B cell (primary cell): Measurements from ENCODE around the gene IDI2. TPM values are rescaled to one million over a fixed set of nuclear protein-coding genes. Genes with fewer than 3 reads are reported as not detected.

ENCODE experiments used
- ATAC-seq: fragments of 200-7000 bp; cut with Tn5 transposase; one replicate; pipeline ENCODE4 v1.10.0; 2021; ENCODE audit warnings: low read depth, mild to moderate bottlenecking, moderate number of reproducible peaks, moderate library complexity
- CTCF ChIA-PET: fragments of 350-600 bp; sonication (Branson Sonifier 250); formaldehyde crosslinking; loops from one replicate; lab custom pipeline; 2021; ENCODE audit warnings: antibody characterized with exemption, inconsistent platforms; lab: Charles Lee
- POLR2A ChIA-PET: fragments of 350-600 bp; sonication (Branson Sonifier 250); formaldehyde crosslinking; loops from one replicate; lab custom pipeline; 2021; ENCODE audit warnings: antibody characterized with exemption; lab: Charles Lee
- DNase-seq: peaks from one replicate; pipeline ENCODE4 v3.0.0; 2013
- H2AFZ ChIP-seq: 2 replicates; pipeline ENCODE4 v1.6.1; 2012; ENCODE audit warnings: mild to moderate bottlenecking, low read depth, low read length; ENCODE audit not compliant: insufficient read depth, poor library complexity, severe bottlenecking
- H3K27ac ChIP-seq, 2 donors: 1 replicate in 1 of 2; 2 replicates in 1 of 2; pipeline ENCODE4 v1.5.1; 2012 to 2013; ENCODE audit warnings: low read length in 2 of 2, mild to moderate bottlenecking in 2 of 2, moderate library complexity in 1 of 2
- H3K27me3 ChIP-seq, 4 experiments: fragments of 200-600 bp in 1 of 4; sonication (generic) in 1 of 4; replicated peaks in 1 of 4; 1 replicate in 2 of 4; 2 replicates in 2 of 4; pipeline versions ENCODE4 v1.6.1 to v1.7.0; 2013 to 2016; ENCODE audit warnings: low read length in 3 of 4, mild to moderate bottlenecking in 2 of 4, mixed read lengths in 1 of 4, moderate library complexity in 1 of 4; ENCODE audit not compliant: insufficient read depth in 4 of 4, control insufficient read depth in 3 of 4; ENCODE audit errors: control extremely low read depth in 1 of 4
- H3K36me3 ChIP-seq, 2 experiments: replicated peaks in 1 of 2; 1 replicate in 1 of 2; 2 replicates in 1 of 2; pipeline versions ENCODE4 v1.6.1 to v1.7.1; 2013; ENCODE audit warnings: low read length in 1 of 2; ENCODE audit not compliant: insufficient read depth in 2 of 2, control insufficient read depth in 1 of 2; ENCODE audit errors: control extremely low read depth in 1 of 2, extremely low read depth in 1 of 2
- H3K4me1 ChIP-seq, 2 donors: fragments of 200-600 bp in 1 of 2; sonication (generic) in 1 of 2; 1 replicate in 1 of 2; 2 replicates in 1 of 2; pipeline versions ENCODE4 v1.5.1 to v1.6.1; 2013 to 2017; ENCODE audit warnings: low read length in 2 of 2; ENCODE audit not compliant: control insufficient read depth in 2 of 2, insufficient read depth in 2 of 2
- H3K4me2 ChIP-seq: replicated peaks from 2 replicates; pipeline ENCODE3; 2012; ENCODE audit warnings: mild to moderate bottlenecking, low read depth, low read length; ENCODE audit not compliant: poor library complexity, severe bottlenecking
- H3K4me3 ChIP-seq, 5 experiments: fragments of 200-600 bp in 1 of 5; sonication (generic) in 1 of 5; 1 replicate in 3 of 5; 2 replicates in 2 of 5; pipeline versions ENCODE4 v1.5.1 to v1.7.0; 2011 to 2016; ENCODE audit warnings: low read length in 4 of 5, mild to moderate bottlenecking in 4 of 5, low read depth in 2 of 5, control low read depth in 1 of 5, moderate library complexity in 1 of 5; ENCODE audit not compliant: insufficient read depth in 1 of 5; ENCODE audit errors: control extremely low read depth in 1 of 5, extremely low read depth in 1 of 5
- H3K79me2 ChIP-seq: fragments of 200-600 bp; sonication (generic); one replicate; pipeline ENCODE4 v1.6.0; 2016; ENCODE audit warnings: low read length; ENCODE audit not compliant: control insufficient read depth, insufficient read depth
- H3K9ac ChIP-seq: fragments of 200-600 bp; sonication (generic); 2 replicates; pipeline ENCODE4 v1.6.1; 2017; ENCODE audit warnings: mild to moderate bottlenecking, low read length, moderate library complexity
- H3K9me3 ChIP-seq, 3 donors: one replicate each; pipeline versions ENCODE4 v1.6.1 to v1.7.1; 2013; ENCODE audit warnings: low read length in 2 of 3; ENCODE audit not compliant: control insufficient read depth in 2 of 3, insufficient read depth in 1 of 3; ENCODE audit errors: control extremely low read depth in 1 of 3
- H4K20me1 ChIP-seq: 2 replicates; pipeline ENCODE4 v1.6.0; 2012; ENCODE audit warnings: mild to moderate bottlenecking, low read length; ENCODE audit not compliant: insufficient read depth, control insufficient read depth, poor library complexity, severe bottlenecking
- H3K27ac Mint-ChIP-seq: one replicate; pipeline ENCODE4 v1.8.0; 2021; ENCODE audit warnings: mixed read lengths
- H3K27me3 Mint-ChIP-seq: one replicate; pipeline ENCODE4 v1.8.0; 2021; ENCODE audit warnings: mixed read lengths
- H3K4me1 Mint-ChIP-seq: one replicate; pipeline ENCODE4 v1.8.0; 2021; ENCODE audit warnings: mixed read lengths
- H3K4me3 Mint-ChIP-seq: one replicate; pipeline ENCODE4 v1.8.0; 2021; ENCODE audit warnings: mixed read lengths
- H3K9me3 Mint-ChIP-seq: one replicate; pipeline ENCODE4 v1.8.0; 2022; ENCODE audit warnings: mixed read lengths; ENCODE audit not compliant: insufficient read depth
- EZH2 ChIP-seq: IDR thresholded peaks from 2 replicates; pipeline ENCODE4 v1.6.1; 2012; ENCODE audit warnings: borderline replicate concordance, low read depth, mild to moderate bottlenecking, moderate library complexity, low read length; ENCODE audit not compliant: insufficient read depth, poor library complexity, severe bottlenecking
- WGBS: methylation state at CpG from one replicate; pipeline ENCODE4 v1.1.5; 2013; ENCODE audit warnings: missing lambda C conversion rate; ENCODE audit not compliant: insufficient coverage; 5-methylcytosine and 5-hydroxymethylcytosine counted together
- intact Hi-C: fragments of 100-400 bp; cut with micrococcal nuclease; formaldehyde crosslinking; loops from one replicate; pipeline ENCODE4 v1.10.0; 2022
- polyA plus RNA-seq: library from polyadenylated mRNA; depleted of rRNA; stranded (reverse); fragments of >200 nt; gene quantifications from 2 replicates; pipeline ENCODE4 v1.2.3, GENCODE V29; 2012
- total RNA-seq, 2 donors: library from RNA; stranded (reverse); fragments of 120-200 nt in 1 of 2; gene quantifications; 1 replicate in 1 of 2; 2 replicates in 1 of 2; pipeline versions ENCODE4 v1.2.3 to v1.2.4, GENCODE V29; 2013 to 2022
- TF ChIP-seq, protein P1 (sequence below): fragments of 200-600 bp; IDR thresholded peaks from one replicate; pipeline ENCODE4 v1.8.0; 2022; ENCODE audit warnings: antibody characterized with exemption, mild to moderate bottlenecking

Gene IDI2
- total and polyA plus RNA-seq, 2 donors (not counting 1 experiment from before 2014, with no cell fraction given), result not detected

DNA sequence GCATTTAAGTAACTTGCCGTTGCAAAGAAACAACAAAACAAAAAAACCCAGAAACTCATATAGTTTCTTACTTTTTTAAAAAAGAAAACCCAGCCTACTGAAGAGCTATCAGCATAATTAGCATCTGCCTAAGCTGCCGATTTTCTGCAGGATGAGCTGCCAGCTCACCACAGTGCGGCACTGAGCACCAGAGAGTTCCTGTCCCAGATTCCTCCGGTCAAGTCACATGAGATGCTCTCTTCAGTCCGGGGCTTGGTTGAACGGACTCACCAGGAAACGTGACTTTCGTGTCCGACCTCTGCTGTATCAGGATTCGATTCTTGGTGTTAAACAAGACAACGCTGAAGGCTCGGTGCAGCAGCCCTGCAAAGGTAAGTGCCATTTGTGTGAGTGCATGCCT lies 3.2 kb downstream of the IDI2 start:
- H3K4me1 Mint-ChIP-seq, result no peaks in the 10 kb centered on the region
- no peak overlapping the region for H3K27ac ChIP-seq
- H3K79me2 ChIP-seq, result no peaks in the 10 kb centered on the region
- 93% methylated on average over 11 of the region's 12 CpGs for WGBS
- H3K27me3 ChIP-seq, result no peaks in the 10 kb centered on the region
- H3K9me3 Mint-ChIP-seq, result no peaks in the 10 kb centered on the region
- no peak overlapping the region for H3K4me2 ChIP-seq
- H3K4me3 ChIP-seq, result no peak overlapping the region
- H4K20me1 ChIP-seq, result no peaks in the 10 kb centered on the region
- intact Hi-C loops, result no loop called here
- H3K4me1 ChIP-seq, result no peaks in the 10 kb centered on the region
- CTCF ChIA-PET, result no interaction called here
- no peaks in the 10 kb centered on the region for H3K9me3 ChIP-seq
- H3K27me3 Mint-ChIP-seq, result no peaks in the 10 kb centered on the region
- no peak overlapping the region for H3K9ac ChIP-seq
- H3K4me3 Mint-ChIP-seq, result no peak overlapping the region
- no peak overlapping the region for H2AFZ ChIP-seq
- ATAC-seq, result no peak
- no peak overlapping the region for H3K27ac Mint-ChIP-seq
- H3K36me3 ChIP-seq, result peaks cover 0 to 5% of the 10 kb centered on the region in 2 experiments
- POLR2A ChIA-PET, result no interaction called here
- TF ChIP-seq, protein P1, sequence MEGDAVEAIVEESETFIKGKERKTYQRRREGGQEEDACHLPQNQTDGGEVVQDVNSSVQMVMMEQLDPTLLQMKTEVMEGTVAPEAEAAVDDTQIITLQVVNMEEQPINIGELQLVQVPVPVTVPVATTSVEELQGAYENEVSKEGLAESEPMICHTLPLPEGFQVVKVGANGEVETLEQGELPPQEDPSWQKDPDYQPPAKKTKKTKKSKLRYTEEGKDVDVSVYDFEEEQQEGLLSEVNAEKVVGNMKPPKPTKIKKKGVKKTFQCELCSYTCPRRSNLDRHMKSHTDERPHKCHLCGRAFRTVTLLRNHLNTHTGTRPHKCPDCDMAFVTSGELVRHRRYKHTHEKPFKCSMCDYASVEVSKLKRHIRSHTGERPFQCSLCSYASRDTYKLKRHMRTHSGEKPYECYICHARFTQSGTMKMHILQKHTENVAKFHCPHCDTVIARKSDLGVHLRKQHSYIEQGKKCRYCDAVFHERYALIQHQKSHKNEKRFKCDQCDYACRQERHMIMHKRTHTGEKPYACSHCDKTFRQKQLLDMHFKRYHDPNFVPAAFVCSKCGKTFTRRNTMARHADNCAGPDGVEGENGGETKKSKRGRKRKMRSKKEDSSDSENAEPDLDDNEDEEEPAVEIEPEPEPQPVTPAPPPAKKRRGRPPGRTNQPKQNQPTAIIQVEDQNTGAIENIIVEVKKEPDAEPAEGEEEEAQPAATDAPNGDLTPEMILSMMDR, result no peak
- no peak for TF ChIP-seq EZH2
- no peak for DNase-seq

DNA sequence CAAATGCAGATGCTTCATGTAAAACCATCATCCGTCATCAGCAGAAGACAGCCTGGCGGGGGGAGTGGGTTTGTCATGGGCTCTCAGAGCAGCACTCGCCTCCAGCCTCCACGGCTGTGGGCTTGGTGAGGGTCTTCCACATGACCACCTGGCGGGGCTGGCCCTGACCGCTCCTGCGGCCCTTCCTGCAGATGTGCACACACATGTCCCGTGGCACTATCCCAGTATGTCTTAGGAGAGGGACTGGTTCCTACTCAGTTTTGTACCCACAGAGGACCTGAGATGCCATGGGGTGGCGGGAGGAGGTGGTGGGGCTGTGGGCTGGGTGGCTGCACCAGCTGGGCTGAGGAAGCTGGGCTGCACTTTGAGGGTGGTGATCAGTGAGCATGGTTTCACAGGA lies 4.7 kb downstream of the IDI2 start:
- CTCF ChIA-PET, result no interaction called here
- 93% methylated on average over 8 of the region's 9 CpGs for WGBS
- intact Hi-C loops, result no loop called here

More for the DNA sequence above, 4.7 kb downstream of the IDI2 start:
- POLR2A ChIA-PET, result no interaction called here
- Histone ChIP-seq H3K9ac (no peak overlapping the region), H4K20me1 (no peaks in the 10 kb centered on the region), H3K79me2 (no peaks in the 10 kb centered on the region), H3K27ac (no peak overlapping the region), H3K4me1 (no peaks in the 10 kb centered on the region), H3K36me3 (peaks cover 0 to 20% of the 10 kb centered on the region in 2 experiments), H3K4me2 (no peak overlapping the region), H3K4me3 (no peak overlapping the region), H2AFZ (no peak overlapping the region), H3K27me3 (no peaks in the 10 kb centered on the region), H3K9me3 (no peaks in the 10 kb centered on the region)
- no peaks in the 10 kb centered on the region for H3K27me3 Mint-ChIP-seq
- no peaks in the 10 kb centered on the region for H3K9me3 Mint-ChIP-seq
- H3K4me1 Mint-ChIP-seq, result no peaks in the 10 kb centered on the region
- ATAC-seq (no peak), DNase-seq (no peak)
- H3K27ac Mint-ChIP-seq, result no peak overlapping the region
- H3K4me3 Mint-ChIP-seq, result no peak overlapping the region
- TF ChIP-seq EZH2, result no peak
- TF ChIP-seq, protein P1, result no peak
